ENCODE measurements around the gene FAM131C.

DNA sequence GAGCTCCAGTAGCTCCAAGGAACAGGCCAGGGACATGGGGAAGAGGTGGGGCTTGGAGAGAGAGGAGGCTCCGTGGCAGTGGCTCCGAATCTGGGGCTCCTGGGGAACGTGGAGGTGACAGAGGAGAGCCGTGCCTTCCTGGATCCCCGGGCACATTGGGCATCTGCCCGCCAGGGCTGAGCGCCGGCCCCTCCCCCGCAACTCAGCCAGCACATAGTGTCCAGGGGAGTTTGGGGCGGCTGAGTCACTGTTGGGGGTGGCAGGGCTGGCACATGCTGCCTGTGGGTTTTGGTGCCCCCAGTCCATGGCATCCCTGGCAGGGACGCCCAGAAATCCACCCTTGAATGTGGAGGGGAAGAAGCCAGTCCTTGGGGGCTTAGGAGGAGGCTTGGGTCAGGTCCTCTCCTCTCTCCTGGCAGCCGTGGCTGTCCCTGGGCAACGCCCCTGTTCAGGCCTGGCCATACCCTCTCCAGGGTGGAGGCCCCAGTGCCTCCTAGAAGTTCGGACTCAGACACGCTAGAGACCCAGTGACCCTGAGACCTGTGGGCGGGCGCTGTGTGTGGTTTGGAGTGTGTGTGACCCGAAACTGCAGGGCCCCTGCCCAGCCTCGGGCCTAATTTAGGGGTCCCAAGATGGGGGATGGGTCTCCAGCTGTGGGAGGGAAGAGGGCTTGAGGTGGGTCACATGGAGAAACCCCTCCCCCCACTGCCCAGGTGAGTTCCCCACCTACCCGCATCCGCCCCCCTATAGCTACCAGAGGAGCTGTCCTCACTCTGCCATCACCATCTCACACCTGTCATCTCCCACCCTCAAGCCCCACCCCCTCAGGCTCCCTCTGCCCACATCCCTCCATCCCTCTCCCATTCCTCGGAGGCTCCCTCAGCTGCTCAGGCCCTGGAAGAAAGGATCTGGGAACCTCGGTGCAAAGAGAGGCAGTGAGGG, 57.2 kb downstream of the FAM131C start:
- TF ChIP-seq, protein P1, sequence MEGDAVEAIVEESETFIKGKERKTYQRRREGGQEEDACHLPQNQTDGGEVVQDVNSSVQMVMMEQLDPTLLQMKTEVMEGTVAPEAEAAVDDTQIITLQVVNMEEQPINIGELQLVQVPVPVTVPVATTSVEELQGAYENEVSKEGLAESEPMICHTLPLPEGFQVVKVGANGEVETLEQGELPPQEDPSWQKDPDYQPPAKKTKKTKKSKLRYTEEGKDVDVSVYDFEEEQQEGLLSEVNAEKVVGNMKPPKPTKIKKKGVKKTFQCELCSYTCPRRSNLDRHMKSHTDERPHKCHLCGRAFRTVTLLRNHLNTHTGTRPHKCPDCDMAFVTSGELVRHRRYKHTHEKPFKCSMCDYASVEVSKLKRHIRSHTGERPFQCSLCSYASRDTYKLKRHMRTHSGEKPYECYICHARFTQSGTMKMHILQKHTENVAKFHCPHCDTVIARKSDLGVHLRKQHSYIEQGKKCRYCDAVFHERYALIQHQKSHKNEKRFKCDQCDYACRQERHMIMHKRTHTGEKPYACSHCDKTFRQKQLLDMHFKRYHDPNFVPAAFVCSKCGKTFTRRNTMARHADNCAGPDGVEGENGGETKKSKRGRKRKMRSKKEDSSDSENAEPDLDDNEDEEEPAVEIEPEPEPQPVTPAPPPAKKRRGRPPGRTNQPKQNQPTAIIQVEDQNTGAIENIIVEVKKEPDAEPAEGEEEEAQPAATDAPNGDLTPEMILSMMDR (IDR thresholded peaks at IDR 0.05; ENCODE audit: low read depth, low read length) = no peak
- no peak for TF ChIP-seq EZH2phosphoT487 (IDR thresholded peaks at IDR 0.05; ENCODE audit: low read depth)

All from OCI-LY3 (cell line).